ENCODE data around the gene ABCC10.

GRCh38 chr6:43428874-43429273 lies 1.5 kb downstream of the ABCC10 start:
- TF ChIP-seq POLR2A (IDR thresholded peaks at IDR 0.05; ENCODE audit: low read length) (no peak), GATA1 (IDR thresholded peaks at IDR 0.05; ENCODE audit: low read depth, low read length) (no peak)

Data from erythroblast (primary cell).